ENCODE results near the gene GRID1.

Gene GRID1

GRCh38 chr10:85610381-85611092 is 756.1 kb downstream of the GRID1 start:
- Histone ChIP-seq H3K4me3 (ENCODE audit: low read length) (no peak overlapping the region), H4K5ac (ENCODE audit: low read length) (no peak overlapping the region), H2BK15ac (replicated peaks; ENCODE audit: low read depth) (no peak overlapping the region), H3K23ac (ENCODE audit: low read length) (no peak overlapping the region), H2BK120ac (ENCODE audit: low read depth, low read length) (no peak overlapping the region), H3K18ac (ENCODE audit: low read length) (no peak overlapping the region), H3K4me1 (ENCODE audit: control insufficient read depth, low read depth, low read length) (no peaks in the 10 kb centered on the region), H3K79me1 (ENCODE audit: low read length) (no peaks in the 10 kb centered on the region), H3K36me3 (ENCODE audit: control insufficient read depth, insufficient read depth, low read length) (no peaks in the 10 kb centered on the region), H3K79me2 (ENCODE audit: control insufficient read depth, insufficient read depth, low read length) (no peaks in the 10 kb centered on the region), H2AK5ac (ENCODE audit: low read length) (no peak overlapping the region), H3K27me3 (ENCODE audit: insufficient read depth, low read length, poor library complexity) (no peaks in the 10 kb centered on the region), H3K27ac (ENCODE audit: low read depth, low read length) (no peak overlapping the region), H3K4me2 (ENCODE audit: low read length) (no peak overlapping the region), H4K8ac (ENCODE audit: low read depth, low read length) (no peak overlapping the region), H3K4ac (ENCODE audit: low read depth, low read length) (no peak overlapping the region), H2BK5ac (ENCODE audit: low read length) (no peak overlapping the region), H3K56ac (ENCODE audit: low read length) (no peak overlapping the region), H3K9ac (ENCODE audit: low read length) (no peak overlapping the region)
- no CpG with 5 or more reads among the region's 3 CpGs for WGBS (ENCODE audit: extremely low coverage, insufficient coverage, low lambda C conversion rate)
- no peak for DNase-seq

GRCh38 chr10:85609509-85609908 is 757.1 kb downstream of the GRID1 start:
- Histone ChIP-seq H3K4me2 (ENCODE audit: low read length) (no peak overlapping the region), H3K23ac (ENCODE audit: low read length) (no peak overlapping the region), H3K79me1 (ENCODE audit: low read length) (no peaks in the 10 kb centered on the region), H3K36me3 (ENCODE audit: control insufficient read depth, insufficient read depth, low read length) (no peaks in the 10 kb centered on the region), H4K8ac (ENCODE audit: low read depth, low read length) (no peak overlapping the region), H2BK120ac (ENCODE audit: low read depth, low read length) (no peak overlapping the region), H3K79me2 (ENCODE audit: control insufficient read depth, insufficient read depth, low read length) (no peaks in the 10 kb centered on the region), H2AK5ac (ENCODE audit: low read length) (no peak overlapping the region), H3K27ac (ENCODE audit: low read depth, low read length) (no peak overlapping the region), H4K5ac (ENCODE audit: low read length) (no peak overlapping the region), H3K18ac (ENCODE audit: low read length) (no peak overlapping the region), H3K4me3 (ENCODE audit: low read length) (no peak overlapping the region), H3K9ac (ENCODE audit: low read length) (no peak overlapping the region), H2BK5ac (ENCODE audit: low read length) (no peak overlapping the region), H3K4me1 (ENCODE audit: control insufficient read depth, low read depth, low read length) (no peaks in the 10 kb centered on the region), H3K4ac (ENCODE audit: low read depth, low read length) (no peak overlapping the region), H2BK15ac (replicated peaks; ENCODE audit: low read depth) (no peak overlapping the region), H3K56ac (ENCODE audit: low read length) (no peak overlapping the region), H3K27me3 (ENCODE audit: insufficient read depth, low read length, poor library complexity) (no peaks in the 10 kb centered on the region)
- no CpG with 5 or more reads among the region's 5 CpGs for WGBS (ENCODE audit: extremely low coverage, insufficient coverage, low lambda C conversion rate)
- no peak for DNase-seq

GRCh38 chr10:85608706-85609105 is 757.9 kb downstream of the GRID1 start:
- no peaks in the 10 kb centered on the region for H3K79me2 ChIP-seq (ENCODE audit: control insufficient read depth, insufficient read depth, low read length)
- no peaks in the 10 kb centered on the region for H3K36me3 ChIP-seq (ENCODE audit: control insufficient read depth, insufficient read depth, low read length)
- no peak overlapping the region for H2BK15ac ChIP-seq (replicated peaks; ENCODE audit: low read depth)
- H3K9ac ChIP-seq (ENCODE audit: low read length): no peak overlapping the region
- no peak overlapping the region for H3K23ac ChIP-seq (ENCODE audit: low read length)
- H3K27me3 ChIP-seq (ENCODE audit: insufficient read depth, low read length, poor library complexity): no peaks in the 10 kb centered on the region
- WGBS (ENCODE audit: extremely low coverage, insufficient coverage, low lambda C conversion rate): no CpG with 5 or more reads among the region's 3 CpGs
- H3K4me1 ChIP-seq (ENCODE audit: control insufficient read depth, low read depth, low read length): no peaks in the 10 kb centered on the region
- H3K79me1 ChIP-seq (ENCODE audit: low read length): no peaks in the 10 kb centered on the region
- no peak overlapping the region for H4K5ac ChIP-seq (ENCODE audit: low read length)
- no peak overlapping the region for H3K4me3 ChIP-seq (ENCODE audit: low read length)
- no peak overlapping the region for H3K4me2 ChIP-seq (ENCODE audit: low read length)
- no peak overlapping the region for H2BK120ac ChIP-seq (ENCODE audit: low read depth, low read length)
- H4K8ac ChIP-seq (ENCODE audit: low read depth, low read length): no peak overlapping the region
- H3K18ac ChIP-seq (ENCODE audit: low read length): no peak overlapping the region
- no peak overlapping the region for H2AK5ac ChIP-seq (ENCODE audit: low read length)
- H3K4ac ChIP-seq (ENCODE audit: low read depth, low read length): no peak overlapping the region
- no peak overlapping the region for H3K27ac ChIP-seq (ENCODE audit: low read depth, low read length)
- no peak overlapping the region for H2BK5ac ChIP-seq (ENCODE audit: low read length)
- DNase-seq: no peak
- H3K56ac ChIP-seq (ENCODE audit: low read length): no peak overlapping the region

GRCh38 chr10:85607043-85607695 is 759.4 kb downstream of the GRID1 start:
- Histone ChIP-seq H3K4me2 (ENCODE audit: low read length) (no peak overlapping the region), H4K8ac (ENCODE audit: low read depth, low read length) (no peak overlapping the region), H3K27ac (ENCODE audit: low read depth, low read length) (no peak overlapping the region), H3K36me3 (ENCODE audit: control insufficient read depth, insufficient read depth, low read length) (no peaks in the 10 kb centered on the region), H3K18ac (ENCODE audit: low read length) (no peak overlapping the region), H3K23ac (ENCODE audit: low read length) (no peak overlapping the region), H3K4ac (ENCODE audit: low read depth, low read length) (no peak overlapping the region), H3K79me2 (ENCODE audit: control insufficient read depth, insufficient read depth, low read length) (no peaks in the 10 kb centered on the region), H3K9ac (ENCODE audit: low read length) (no peak overlapping the region), H2AK5ac (ENCODE audit: low read length) (no peak overlapping the region), H3K4me3 (ENCODE audit: low read length) (no peak overlapping the region), H3K4me1 (ENCODE audit: control insufficient read depth, low read depth, low read length) (no peaks in the 10 kb centered on the region), H3K27me3 (ENCODE audit: insufficient read depth, low read length, poor library complexity) (no peaks in the 10 kb centered on the region), H3K79me1 (ENCODE audit: low read length) (no peaks in the 10 kb centered on the region), H4K5ac (ENCODE audit: low read length) (no peak overlapping the region), H2BK5ac (ENCODE audit: low read length) (no peak overlapping the region), H3K56ac (ENCODE audit: low read length) (no peak overlapping the region), H2BK120ac (ENCODE audit: low read depth, low read length) (no peak overlapping the region), H2BK15ac (replicated peaks; ENCODE audit: low read depth) (no peak overlapping the region)
- no peak for DNase-seq
- WGBS (ENCODE audit: extremely low coverage, insufficient coverage, low lambda C conversion rate): no CpG with 5 or more reads among the region's 11 CpGs

GRCh38 chr10:85606401-85606800 is 760.2 kb downstream of the GRID1 start:
- H2AK5ac ChIP-seq (ENCODE audit: low read length): no peak overlapping the region
- H3K4ac ChIP-seq (ENCODE audit: low read depth, low read length): no peak overlapping the region
- no peaks in the 10 kb centered on the region for H3K36me3 ChIP-seq (ENCODE audit: control insufficient read depth, insufficient read depth, low read length)
- no peak overlapping the region for H3K4me2 ChIP-seq (ENCODE audit: low read length)
- H2BK120ac ChIP-seq (ENCODE audit: low read depth, low read length): no peak overlapping the region
- H2BK5ac ChIP-seq (ENCODE audit: low read length): no peak overlapping the region
- H3K79me1 ChIP-seq (ENCODE audit: low read length): no peaks in the 10 kb centered on the region
- H3K18ac ChIP-seq (ENCODE audit: low read length): no peak overlapping the region
- H3K27me3 ChIP-seq (ENCODE audit: insufficient read depth, low read length, poor library complexity): no peaks in the 10 kb centered on the region
- no peak overlapping the region for H3K23ac ChIP-seq (ENCODE audit: low read length)
- H4K8ac ChIP-seq (ENCODE audit: low read depth, low read length): no peak overlapping the region
- no peak overlapping the region for H4K5ac ChIP-seq (ENCODE audit: low read length)
- no peak overlapping the region for H3K27ac ChIP-seq (ENCODE audit: low read depth, low read length)
- DNase-seq: no peak
- H3K56ac ChIP-seq (ENCODE audit: low read length): no peak overlapping the region
- H3K4me1 ChIP-seq (ENCODE audit: control insufficient read depth, low read depth, low read length): no peaks in the 10 kb centered on the region
- H3K4me3 ChIP-seq (ENCODE audit: low read length): no peak overlapping the region
- H3K79me2 ChIP-seq (ENCODE audit: control insufficient read depth, insufficient read depth, low read length): no peaks in the 10 kb centered on the region
- no CpG with 5 or more reads among the region's 5 CpGs for WGBS (ENCODE audit: extremely low coverage, insufficient coverage, low lambda C conversion rate)
- H2BK15ac ChIP-seq (replicated peaks; ENCODE audit: low read depth): no peak overlapping the region
- no peak overlapping the region for H3K9ac ChIP-seq (ENCODE audit: low read length)
